NCI-H128 (cell line): Measurements from ENCODE around the gene PAK4.
"Not testable (repeated sequence)": the region's sequence is repeated elsewhere in the genome, so short reads cannot be mapped to it uniquely, and the experiment has no call there.

ENCODE experiments used
- DNase-seq: peaks from one replicate; lab custom pipeline; 2025; ENCODE audit not compliant: unreplicated experiment; lab: John Stamatoyannopoulos, UW

The PAK4 gene

DNA sequence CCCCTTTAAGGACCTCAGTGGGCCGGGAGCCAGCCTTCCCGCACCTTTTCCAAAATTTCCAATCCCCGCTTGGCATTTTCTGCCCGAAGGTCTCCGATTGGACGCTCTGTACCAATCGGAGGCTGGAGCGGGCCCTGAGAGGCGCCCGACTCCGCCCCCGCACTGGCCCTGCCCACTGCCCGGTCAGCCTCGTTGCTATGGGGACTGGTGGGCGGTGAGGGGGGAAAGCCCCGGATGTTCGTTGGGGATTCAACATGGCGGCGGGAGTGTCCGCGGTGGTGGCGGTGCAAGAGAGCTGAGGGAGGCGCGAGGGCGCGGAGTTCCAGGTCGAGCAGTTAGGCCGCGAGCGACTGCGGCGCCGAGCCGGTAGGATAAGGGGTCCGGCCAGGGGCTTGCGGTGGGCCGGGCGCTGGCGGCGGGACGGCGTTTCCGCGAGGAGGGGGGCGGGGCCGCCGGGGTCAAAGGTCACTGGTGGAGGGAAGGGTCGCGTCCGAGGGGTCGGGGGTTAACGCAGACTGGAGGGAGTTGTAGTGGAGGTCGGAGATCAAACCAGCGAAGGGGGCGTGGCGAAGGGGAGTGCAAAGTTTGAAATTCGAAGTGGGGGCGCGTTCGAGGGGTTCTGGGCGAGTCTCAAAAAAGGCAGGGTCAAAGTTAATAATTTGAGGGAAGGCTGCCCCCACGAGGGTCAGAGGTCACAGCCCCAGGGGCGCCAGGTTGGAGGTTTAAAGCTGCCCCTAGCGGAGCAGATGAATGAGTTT, at the start of gene PAK4:
Gene PAK4, plus strand, starts transcription at position 233 of the 758 bp plus-strand sequence. CDS start 43,768 bp downstream, outside the sequence.
- peak; percentile 95 for DNase-seq

DNA sequence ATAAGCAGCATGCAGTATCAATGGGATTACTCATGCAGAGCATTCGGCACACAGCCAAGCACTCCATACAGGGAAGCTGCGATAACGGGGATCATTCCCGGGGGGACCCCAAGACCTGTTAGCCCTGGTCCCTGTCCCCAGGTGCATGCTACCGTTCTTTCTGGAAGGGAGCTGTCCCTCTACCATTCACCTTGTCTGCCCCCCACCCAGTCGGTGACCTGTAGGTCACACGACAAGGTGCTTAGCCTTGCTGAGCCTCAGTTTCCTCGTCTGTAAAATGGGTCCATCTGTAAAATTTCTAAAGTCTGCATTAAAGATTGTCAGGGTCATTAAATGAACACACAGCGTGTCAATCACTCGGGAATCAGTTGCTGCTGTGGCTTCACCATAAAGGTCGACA, 48.3 kb upstream of the PAK4 start:
- DNase-seq, result no peak

GRCh38 chr19:39078436-39079200, 47.0 kb upstream of the PAK4 start:
- no peak for DNase-seq

- DNase-seq, result no peak
These were observed 45.2 kb upstream of the PAK4 start for GRCh38 chr19:39080431-39080830.

DNA sequence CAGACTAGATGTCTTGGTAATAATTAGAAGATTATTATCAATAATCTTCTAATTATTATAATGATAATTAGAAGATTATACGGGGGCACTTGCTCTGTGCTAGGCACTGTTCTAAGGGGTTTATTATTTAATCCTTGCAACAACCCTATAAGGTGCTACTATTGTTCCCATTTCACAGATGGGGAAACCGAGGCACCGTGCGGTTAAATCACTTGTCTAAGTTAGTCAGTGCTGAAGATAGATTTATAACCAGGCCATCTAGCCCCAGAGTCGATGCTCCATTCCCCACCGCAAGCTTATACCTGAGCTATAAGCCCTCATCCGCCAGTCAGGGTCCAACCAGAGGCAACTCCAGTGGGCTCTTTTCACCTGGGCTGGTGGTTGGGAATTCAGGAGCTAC, 43.4 kb upstream of the PAK4 start:
- DNase-seq, result no peak

DNA sequence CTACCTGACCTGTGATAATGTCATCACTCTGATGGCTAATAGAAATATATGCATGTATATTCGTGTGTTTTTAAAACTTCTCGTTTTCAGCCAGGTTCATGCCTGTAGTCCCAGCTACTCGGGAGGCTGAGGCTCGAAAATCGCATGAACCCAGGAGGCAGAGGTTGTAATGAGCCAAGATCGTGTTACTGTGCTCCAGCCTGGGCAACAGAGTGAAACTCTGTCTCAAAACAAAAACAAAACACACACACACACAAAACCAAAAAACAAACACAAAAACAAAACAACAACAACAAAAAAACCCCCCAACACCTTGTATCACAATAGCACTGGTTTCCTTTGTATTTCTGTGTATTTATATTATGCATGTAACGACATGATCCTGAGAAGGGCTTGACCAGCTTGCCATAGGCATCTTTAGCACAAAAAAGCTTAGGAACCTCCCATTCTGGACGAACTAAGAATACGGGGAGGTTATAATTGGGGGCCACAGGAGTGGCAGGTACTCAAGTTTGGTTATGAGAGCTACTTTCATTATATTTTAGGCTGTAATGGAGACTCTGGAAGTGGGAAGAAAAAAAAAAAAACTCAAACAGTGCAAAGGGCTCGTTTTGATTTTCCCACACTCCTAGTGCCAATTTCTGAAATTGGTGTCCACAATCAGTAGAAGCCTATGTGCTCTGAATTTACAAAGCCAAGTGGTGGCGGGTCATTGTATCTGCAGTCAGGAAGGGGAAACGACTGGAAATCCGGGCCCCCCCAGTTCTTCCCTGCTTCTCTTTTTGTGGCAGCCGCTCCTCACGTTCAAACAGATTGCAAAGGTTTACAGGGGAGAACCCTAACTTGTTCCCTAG, 42.6 kb upstream of the PAK4 start:
- DNase-seq, result no peak

- DNase-seq, result no peak
These were observed 42.0 kb upstream of the PAK4 start for GRCh38 chr19:39083599-39083982.

- DNase-seq, result no peak
These were observed 41.4 kb upstream of the PAK4 start, which contains the start of gene ACP7 for GRCh38 chr19:39083983-39084731. Gene ACP7 (plus strand): TSS chr19:39084368. CDS start chr19:39085270, 902 bp downstream.

DNA sequence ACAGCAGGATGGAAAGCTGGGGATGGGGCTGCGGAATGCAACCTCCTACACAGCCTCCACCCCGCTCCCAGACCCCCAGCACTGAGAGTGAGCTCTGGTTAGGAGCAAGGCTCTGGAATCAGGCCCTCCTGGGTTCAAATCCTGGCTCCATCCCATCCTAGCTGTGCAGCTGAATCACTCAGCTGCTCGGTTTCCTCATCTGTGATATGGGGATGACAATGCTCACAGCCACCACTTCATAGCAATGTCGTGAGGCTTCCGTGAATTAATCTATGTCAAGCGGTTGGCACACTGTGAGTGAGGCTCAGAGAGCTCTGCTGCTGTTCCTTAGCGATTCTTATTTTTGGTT, 40.9 kb upstream of the PAK4 start:
- no peak for DNase-seq

DNA sequence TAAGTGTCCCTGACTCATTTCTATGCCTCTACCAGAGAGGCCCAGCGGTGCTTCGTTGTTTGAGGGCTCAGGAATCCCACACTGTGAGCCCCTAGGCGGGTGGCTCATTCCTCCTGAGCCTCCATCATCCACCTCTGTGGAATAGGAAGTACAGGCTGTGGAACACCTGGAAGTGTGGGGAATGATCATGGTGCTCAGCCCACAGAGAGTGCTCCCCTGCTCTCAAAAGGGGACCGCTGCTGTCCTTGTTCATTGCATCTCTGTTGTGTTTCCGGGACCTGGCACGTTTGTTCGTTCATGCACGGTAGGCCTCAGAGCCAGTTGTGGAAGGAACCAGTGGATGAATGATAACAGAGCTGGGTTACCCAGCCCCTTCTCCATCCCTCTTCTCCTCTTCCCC, 40.2 kb upstream of the PAK4 start:
- no peak for DNase-seq

DNA sequence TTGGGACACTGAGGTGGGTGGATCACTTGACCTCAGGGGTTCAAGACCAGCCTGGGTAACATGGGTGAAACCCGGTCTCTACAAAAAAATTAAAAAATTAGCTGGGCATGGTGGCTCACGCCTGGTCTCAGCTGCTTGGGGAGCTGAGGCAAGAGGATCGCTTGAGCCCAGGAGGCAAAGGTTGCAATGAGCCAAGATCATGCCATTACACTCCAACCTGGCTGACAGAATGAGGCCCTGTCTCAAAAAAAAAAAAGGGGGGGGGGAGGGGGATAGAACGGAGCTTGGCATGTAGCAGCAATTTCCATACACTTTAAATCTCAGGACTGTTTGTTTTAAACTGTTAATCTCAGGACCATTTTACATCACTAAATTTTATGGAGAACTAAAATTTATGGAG, 39.2 kb upstream of the PAK4 start:
- no peak for DNase-seq

DNA sequence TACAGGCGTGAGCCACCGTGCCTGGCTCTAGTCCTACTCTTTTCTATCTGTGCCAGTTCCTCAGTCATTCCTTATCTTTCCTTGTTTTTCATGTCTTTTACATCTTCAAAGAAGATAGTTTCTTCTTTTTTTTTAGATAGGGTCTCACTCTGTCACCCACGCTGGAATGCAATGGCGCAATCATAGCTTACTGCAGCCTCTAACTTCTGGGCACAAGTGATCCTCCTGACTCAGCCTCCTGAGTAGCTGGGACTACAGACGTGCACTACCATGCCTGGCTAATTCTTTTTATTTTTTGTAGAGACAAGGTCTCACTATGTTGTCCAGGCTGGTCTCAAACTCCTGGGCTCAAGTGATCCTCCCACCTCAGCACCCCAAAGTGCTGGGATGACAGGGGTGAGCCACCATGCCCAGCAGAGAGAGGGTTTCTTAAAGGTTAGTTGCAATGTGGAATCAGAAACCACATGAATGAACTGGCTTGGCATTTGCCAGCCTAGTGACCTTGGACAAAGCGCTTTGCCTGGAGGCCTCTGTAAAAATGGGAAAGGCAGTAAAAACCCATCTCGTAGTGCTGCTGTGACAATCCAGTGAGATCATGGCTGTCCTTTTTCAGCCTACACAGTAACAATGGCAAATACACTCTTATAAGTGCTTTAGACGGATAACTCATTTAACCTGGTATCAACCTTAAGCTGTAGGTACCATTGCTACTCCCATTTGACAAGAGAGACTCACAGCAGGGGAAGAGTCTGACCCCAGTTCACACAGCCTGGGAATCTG, 37.5 kb upstream of the PAK4 start:
- DNase-seq, result no peak

GRCh38 chr19:39090016-39090415, 35.6 kb upstream of the PAK4 start:
- not testable (repeated sequence) for DNase-seq

DNA sequence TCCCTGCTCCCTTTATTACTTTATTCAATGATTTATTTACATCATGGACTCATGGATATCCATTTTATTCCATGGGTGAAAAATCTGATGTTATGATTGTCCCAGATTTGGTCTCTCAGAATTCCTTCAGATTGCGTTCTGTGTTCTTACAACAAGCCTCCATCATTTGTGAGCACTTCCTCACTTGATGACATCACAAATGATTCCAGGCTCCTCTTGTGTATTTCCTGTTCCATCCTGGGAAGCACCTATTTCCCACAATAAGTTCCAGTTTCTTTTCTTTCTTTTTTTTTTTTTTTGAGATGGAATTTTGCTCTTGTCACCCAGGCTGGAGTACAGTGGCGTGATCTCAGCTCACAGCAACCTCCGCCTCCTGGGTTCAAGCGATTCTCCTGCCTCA, 34.7 kb upstream of the PAK4 start:
- no peak for DNase-seq

GRCh38 chr19:39095799-39096540, 29.6 kb upstream of the PAK4 start:
- DNase-seq, result not testable (repeated sequence)

GRCh38 chr19:39097299-39097698, 28.3 kb upstream of the PAK4 start:
- DNase-seq, result no peak

DNA sequence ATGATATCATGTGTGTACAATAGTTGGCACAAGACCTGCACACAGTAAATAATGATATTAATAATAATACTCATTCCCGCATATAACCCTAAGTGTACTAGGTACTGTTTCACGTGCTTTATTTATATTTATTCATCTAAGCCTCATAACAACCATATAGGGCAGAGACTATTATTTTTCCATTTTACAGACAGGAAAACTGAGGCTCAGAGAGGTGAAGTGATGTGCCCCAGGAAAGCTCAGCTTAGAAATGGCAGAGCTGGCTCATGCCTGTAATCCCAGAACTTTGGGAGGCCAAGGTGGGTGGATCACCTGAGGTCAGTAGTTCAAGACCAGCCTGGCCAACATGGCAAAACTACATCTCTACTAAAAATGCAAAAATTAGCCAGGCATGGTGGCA, 27.9 kb upstream of the PAK4 start:
- DNase-seq, result no peak

GRCh38 chr19:39098365-39099269, 27.0 kb upstream of the PAK4 start:
- DNase-seq, result no peak
